IMR-90 (cell line): ENCODE measurements around the gene CREB5. TPM values are rescaled to one million over a fixed set of nuclear protein-coding genes. Genes with fewer than 3 reads are reported as not detected.

ENCODE experiments used
- ATAC-seq: fragments of 200-7000 bp; cut with Tn5 transposase; 2 replicates; pipeline ENCODE4 v1.9.1; 2020; ENCODE audit warnings: low read depth, mild to moderate bottlenecking, moderate library complexity
- BruUV-seq: library from RNA; stranded (reverse); fragments of 400-500 nt; replicated peaks from 2 replicates; lab custom pipeline; 2021; lab: Mats Ljungman, UMichigan
- CTCF ChIA-PET: fragments of 300-600 bp; formaldehyde crosslinking; extraction: SDS; loops from one replicate; lab custom pipeline; 2021; ENCODE audit warnings: antibody characterized with exemption; lab: Yijun Ruan, JAX
- POLR2A ChIA-PET: fragments of 300-600 bp; sonication (Branson Sonifier 250); formaldehyde crosslinking; loops from one replicate; lab custom pipeline; 2022; ENCODE audit warnings: antibody characterized with exemption; ENCODE audit not compliant: unreplicated experiment; lab: Charles Lee
- DNase-seq: peaks from one replicate; pipeline ENCODE4 v3.0.0; 2013
- H2AFZ ChIP-seq: replicated peaks from 2 replicates; pipeline ENCODE3; 2013; ENCODE audit warnings: low read length, mild to moderate bottlenecking; ENCODE audit not compliant: poor library complexity
- H2AK5ac ChIP-seq: 2 replicates; pipeline ENCODE4 v1.6.1; 2013; ENCODE audit warnings: low read depth, low read length, inconsistent platforms
- H2AK9ac ChIP-seq: replicated peaks from 2 replicates; pipeline ENCODE3; 2013; ENCODE audit warnings: mild to moderate bottlenecking, low read depth, low read length, moderate library complexity; ENCODE audit not compliant: poor library complexity
- H2BK120ac ChIP-seq: 2 replicates; pipeline ENCODE4 v1.6.1; 2013; ENCODE audit warnings: low read depth, low read length, inconsistent platforms
- H2BK15ac ChIP-seq: 3 replicates; pipeline ENCODE4 v1.6.1; 2013; ENCODE audit warnings: low read depth, low read length, inconsistent platforms
- H2BK20ac ChIP-seq: 2 replicates; pipeline ENCODE4 v1.6.1; 2013; ENCODE audit warnings: low read depth, mild to moderate bottlenecking, inconsistent platforms, low read length, moderate library complexity
- H2BK5ac ChIP-seq: 2 replicates; pipeline ENCODE4 v1.6.1; 2013; ENCODE audit warnings: mild to moderate bottlenecking, low read depth, low read length, inconsistent platforms; ENCODE audit not compliant: poor library complexity, severe bottlenecking
- H3K14ac ChIP-seq: replicated peaks from 2 replicates; pipeline ENCODE4 v1.6.1; 2013; ENCODE audit warnings: low read depth, low read length, inconsistent platforms
- H3K18ac ChIP-seq: 2 replicates; pipeline ENCODE4 v1.6.1; 2013; ENCODE audit warnings: low read depth, low read length, control low read depth
- H3K23ac ChIP-seq: 2 replicates; pipeline ENCODE4 v1.6.1; 2013; ENCODE audit warnings: low read depth, low read length, inconsistent platforms
- H3K27ac ChIP-seq: 2 replicates; pipeline ENCODE4 v1.5.1; 2013; ENCODE audit warnings: mild to moderate bottlenecking, control low read depth, low read length; ENCODE audit not compliant: insufficient read depth
- H3K27me3 ChIP-seq: 2 replicates; pipeline ENCODE4 v1.6.1; 2013; ENCODE audit warnings: low read length; ENCODE audit not compliant: control insufficient read depth, insufficient read depth
- H3K36me3 ChIP-seq: 2 replicates; pipeline ENCODE4 v1.6.1; 2013; ENCODE audit warnings: low read length, mixed read lengths; ENCODE audit not compliant: control insufficient read depth, insufficient read depth
- H3K4ac ChIP-seq: 2 replicates; pipeline ENCODE4 v1.6.1; 2013; ENCODE audit warnings: low read depth, low read length, inconsistent platforms
- H3K4me1 ChIP-seq: 2 replicates; pipeline ENCODE4 v1.6.1; 2013; ENCODE audit warnings: low read length, mixed read lengths; ENCODE audit not compliant: control insufficient read depth, insufficient read depth
- H3K4me2 ChIP-seq: 2 replicates; pipeline ENCODE4 v1.6.1; 2013; ENCODE audit warnings: low read depth, mild to moderate bottlenecking, control low read depth, low read length, moderate library complexity
- H3K4me3 ChIP-seq: 2 replicates; pipeline ENCODE4 v1.5.1; 2013; ENCODE audit warnings: low read depth, mild to moderate bottlenecking, control low read depth, low read length, moderate library complexity; ENCODE audit not compliant: insufficient read depth
- H3K56ac ChIP-seq: 2 replicates; pipeline ENCODE4 v1.6.1; 2013; ENCODE audit warnings: low read length, inconsistent platforms; ENCODE audit not compliant: insufficient read depth; ENCODE audit errors: extremely low read depth
- H3K79me1 ChIP-seq, 2 experiments: 2 replicates each; pipeline ENCODE4 v1.6.1; 2013; ENCODE audit warnings: low read length in 2 of 2, inconsistent platforms in 1 of 2, low read depth in 1 of 2
- H3K9ac ChIP-seq: 2 replicates; pipeline ENCODE4 v1.6.1; 2013; ENCODE audit warnings: low read depth, low read length, control low read depth
- H3K9me1 ChIP-seq: 2 replicates; pipeline ENCODE4 v1.6.1; 2013; ENCODE audit warnings: low read length, inconsistent platforms; ENCODE audit not compliant: insufficient read depth
- H3K9me3 ChIP-seq: 2 replicates; pipeline ENCODE4 v1.6.1; 2013; ENCODE audit warnings: low read length; ENCODE audit not compliant: control insufficient read depth, insufficient read depth
- H4K20me1 ChIP-seq: 2 replicates; pipeline ENCODE4 v1.6.1; 2013; ENCODE audit warnings: low read length, inconsistent platforms; ENCODE audit not compliant: insufficient read depth
- H4K5ac ChIP-seq: 2 replicates; pipeline ENCODE4 v1.6.1; 2013; ENCODE audit warnings: mild to moderate bottlenecking, low read depth, low read length, control low read depth
- H4K8ac ChIP-seq, 2 experiments: 2 replicates each; pipeline ENCODE4 v1.6.1; 2013; ENCODE audit warnings: low read depth in 2 of 2, low read length in 2 of 2, control low read depth in 1 of 2, inconsistent platforms in 1 of 2
- H4K91ac ChIP-seq: 2 replicates; pipeline ENCODE4 v1.6.1; 2013; ENCODE audit warnings: low read depth, low read length, inconsistent platforms; ENCODE audit not compliant: insufficient read depth
- USF2 ChIP-seq: fragments of 150-350 bp; IDR thresholded peaks from 2 replicates; pipeline ENCODE4 v1.6.1; 2017; ENCODE audit warnings: mild to moderate bottlenecking, antibody characterized with exemption, low read length, low read depth
- WGBS, 2 experiments: methylation state at CpG; one replicate each; pipeline versions ENCODE4 v1.1.5 to v1.1.7; 2013; ENCODE audit warnings: missing lambda C conversion rate in 2 of 2; ENCODE audit not compliant: insufficient read length in 1 of 2; ENCODE audit errors: extremely low coverage in 2 of 2; 5-methylcytosine and 5-hydroxymethylcytosine counted together
- dilution Hi-C: fragments of 300-500 bp; cut with HindIII; formaldehyde crosslinking; loops from one replicate; pipeline ENCODE4 v1.14.3; 2018; ENCODE audit warnings: low sequenced_read_pairs; ENCODE audit not compliant: unreplicated experiment
- in situ Hi-C: fragments of 300-500 bp; cut with MboI; formaldehyde crosslinking; loops from 3 replicates; pipeline ENCODE4 v1.14.3; 2019; ENCODE audit warnings: low sequenced_read_pairs, inconsistent platforms, mixed read lengths
- intact Hi-C: fragments of 100-400 bp; cut with micrococcal nuclease; formaldehyde crosslinking; loops from 2 replicates; pipeline ENCODE4 v1.10.0; 2022
- polyA plus RNA-seq, 3 experiments: library from polyadenylated mRNA; depleted of rRNA; stranded (reverse); fragments of >200 nt; gene quantifications; 2 replicates each; pipeline ENCODE4 v1.2.3, GENCODE V29; 2012; ENCODE audit warnings: low replicate concordance in 1 of 3
- total RNA-seq: library from RNA; depleted of rRNA; stranded (reverse); fragments of >200 nt; gene quantifications from 2 replicates; pipeline ENCODE4 v1.2.3, GENCODE V29; 2012

Gene CREB5
- total and polyA plus RNA-seq, 2 of the 4 experiments (the other 2 are of a cell fraction), result 7.3 to 13.1 TPM

GRCh38 chr7:28474640-28475039 lies 62.3 kb downstream of the CREB5 start:
- POLR2A ChIA-PET, result no interaction called here
- Histone ChIP-seq H2AFZ (no peak overlapping the region), H4K91ac (no peak overlapping the region), H2BK20ac (no peak overlapping the region), H3K56ac (no peak overlapping the region), H3K4ac (no peak overlapping the region), H3K14ac (no peak overlapping the region), H2BK120ac (no peak overlapping the region), H3K4me2 (no peak overlapping the region), H3K27ac (no peak overlapping the region), H3K4me1 (peaks cover 2% of the 10 kb centered on the region; the same call in 1 of the 2 replicates), H4K8ac (no peak overlapping the region), H3K18ac (no peak overlapping the region), H3K36me3 (no peaks in the 10 kb centered on the region), H3K4me3 (no peak overlapping the region), H3K9me3 (no peaks in the 10 kb centered on the region), H4K5ac (no peak overlapping the region), H3K27me3 (no peaks in the 10 kb centered on the region), H2AK5ac (no peak overlapping the region), H3K23ac (no peak overlapping the region), H3K79me1 (no peaks in the 10 kb centered on the region), H3K9me1 (no peaks in the 10 kb centered on the region), H2BK5ac (no peak overlapping the region), H2BK15ac (no peak overlapping the region), H3K9ac (no peak overlapping the region), H2AK9ac (no peak overlapping the region), H4K20me1 (no peaks in the 10 kb centered on the region)
- intact Hi-C loops, result no loop called here
- DNase-seq, result no peak
- no peak for ATAC-seq
- no TSS peak for BruUV-seq
- dilution Hi-C loops, result no loop called here
- in situ Hi-C loops, result no loop called here
- no peak for TF ChIP-seq USF2
- CTCF ChIA-PET, result no interaction called here
- WGBS, 2 experiments, result no CpG with 5 or more reads among the region's 4 CpGs
